ENCODE measurements around the gene BEND5.

BEND5 gene

GRCh38 chr1:48718116-48718630 is 58.5 kb downstream of the BEND5 start:
- no peak for DNase-seq

GRCh38 chr1:48717082-48717481 is 59.6 kb downstream of the BEND5 start:
- DNase-seq: no peak

- no peak for DNase-seq
Measured at GRCh38 chr1:48715921-48716320, 60.8 kb downstream of the BEND5 start.

GRCh38 chr1:48710915-48711314 is 65.8 kb downstream of the BEND5 start:
- no peak for DNase-seq

- no peak for DNase-seq
Measured at GRCh38 chr1:48710318-48710717, 66.4 kb downstream of the BEND5 start.

GRCh38 chr1:48704736-48705135 is 72.0 kb downstream of the BEND5 start:
- no peak for DNase-seq

GRCh38 chr1:48701445-48701844 is 75.2 kb downstream of the BEND5 start:
- no peak for DNase-seq

- peak; percentile 21 for DNase-seq
Measured at GRCh38 chr1:48697066-48697707, 79.5 kb downstream of the BEND5 start.

GRCh38 chr1:48695161-48695560 is 81.5 kb downstream of the BEND5 start:
- DNase-seq: no peak

GRCh38 chr1:48693674-48694320 is 82.9 kb downstream of the BEND5 start:
- DNase-seq: no peak

GRCh38 chr1:48693180-48693579 is 83.5 kb downstream of the BEND5 start:
- no peak for DNase-seq

- no peak for DNase-seq
Measured at GRCh38 chr1:48692235-48692634, 84.5 kb downstream of the BEND5 start.

GRCh38 chr1:48691429-48692001 is 85.2 kb downstream of the BEND5 start:
- no peak for DNase-seq

GRCh38 chr1:48688102-48688760 is 88.5 kb downstream of the BEND5 start:
- DNase-seq: no peak

- no peak for DNase-seq
Measured at GRCh38 chr1:48687282-48688045, 89.2 kb downstream of the BEND5 start.

- no peak for DNase-seq
Measured at GRCh38 chr1:48686159-48686558, 90.5 kb downstream of the BEND5 start.

- no peak for DNase-seq
Measured at GRCh38 chr1:48684381-48684780, 92.3 kb downstream of the BEND5 start.

GRCh38 chr1:48683839-48684238 is 92.9 kb downstream of the BEND5 start:
- no peak for DNase-seq

- no peak for DNase-seq
Measured at GRCh38 chr1:48681476-48682305, 95.0 kb downstream of the BEND5 start.

- DNase-seq: no peak
Measured at GRCh38 chr1:48680411-48681035, 96.2 kb downstream of the BEND5 start.

- no peak for DNase-seq
Measured at GRCh38 chr1:48679859-48680258, 96.8 kb downstream of the BEND5 start.

Data from EL (cell line).